GM12892 (cell line): ENCODE data around the gene CCDC102A.

Source experiments
- POLR2A ChIP-seq: IDR thresholded peaks from 2 replicates; pipeline ENCODE4 v1.6.1; 2011; ENCODE audit warnings: low read depth, low read length, control low read depth
- POLR2AphosphoS5 ChIP-seq: IDR thresholded peaks from 2 replicates; pipeline ENCODE4 v1.6.1; 2011; ENCODE audit warnings: low read depth, low read length, control low read depth

- TF ChIP-seq POLR2AphosphoS5 (no peak), POLR2A (no peak)
Observed at GRCh38 chr16:57527027-57527426, 9.3 kb downstream of the CCDC102A start.
